K562 (cell line): Measurements from ENCODE around the gene PARD6B.

Experiments used
- LARP7 ChIP-seq: fragments of 450-650 bp; IDR thresholded peaks from 2 replicates; pipeline ENCODE4 v1.6.1; 2016
- NFXL1 ChIP-seq: fragments of 450-650 bp; formaldehyde crosslinking; IDR thresholded peaks from 2 replicates; pipeline ENCODE4 v1.4.0; 2021; ENCODE audit warnings: mild to moderate bottlenecking
- SMARCE1 ChIP-seq: fragments of 450-650 bp; IDR thresholded peaks from 2 replicates; pipeline ENCODE4 v1.7.1; 2016; ENCODE audit warnings: mild to moderate bottlenecking
- ZNF280B ChIP-seq: fragments of 250-450 bp; sonication (Bioruptor Pico); IDR thresholded peaks from 2 replicates; pipeline ENCODE4 v1.5.1; 2021; ENCODE audit warnings: mild to moderate bottlenecking
- TF ChIP-seq, protein P1 (sequence below): sonication (generic); formaldehyde crosslinking; IDR thresholded peaks from 2 replicates; pipeline ENCODE4 v1.9.0; 2022; ENCODE audit warnings: mild to moderate bottlenecking, missing genetic modification reagents

GRCh38 chr20:50762435-50763220 lies 31.2 kb downstream of the PARD6B start:
- TF ChIP-seq, protein P1, sequence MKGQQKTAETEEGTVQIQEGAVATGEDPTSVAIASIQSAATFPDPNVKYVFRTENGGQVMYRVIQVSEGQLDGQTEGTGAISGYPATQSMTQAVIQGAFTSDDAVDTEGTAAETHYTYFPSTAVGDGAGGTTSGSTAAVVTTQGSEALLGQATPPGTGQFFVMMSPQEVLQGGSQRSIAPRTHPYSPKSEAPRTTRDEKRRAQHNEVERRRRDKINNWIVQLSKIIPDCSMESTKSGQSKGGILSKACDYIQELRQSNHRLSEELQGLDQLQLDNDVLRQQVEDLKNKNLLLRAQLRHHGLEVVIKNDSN (CRISPR knock-in tag), result no peak
- no peak for TF ChIP-seq NFXL1 (CRISPR knock-in tag)
- no peak for TF ChIP-seq LARP7
- peak; percentile 12; the same call in 1 of the 2 replicates for TF ChIP-seq SMARCE1
- TF ChIP-seq ZNF280B (CRISPR knock-in tag), result no peak
